GM21423 (cell line): ENCODE data around the gene KCNQ2.

Experiments used
- ATAC-seq: cut with Tn5 transposase; IDR thresholded peaks from one replicate; pipeline ENCODE4 v1.9.1; 2021; ENCODE audit warnings: mild to moderate bottlenecking, moderate library complexity; ENCODE audit not compliant: unreplicated experiment

The KCNQ2 gene

GRCh38 chr20:63456429-63457284 is 15.8 kb downstream of the KCNQ2 start:
- ATAC-seq = no peak

- ATAC-seq = no peak
These were observed 16.9 kb downstream of the KCNQ2 start for GRCh38 chr20:63455568-63455859.

GRCh38 chr20:63454731-63455567 is 17.5 kb downstream of the KCNQ2 start:
- ATAC-seq = no peak

GRCh38 chr20:63452821-63453523 is 19.5 kb downstream of the KCNQ2 start:
- no peak for ATAC-seq

GRCh38 chr20:63452341-63452740 is 20.1 kb downstream of the KCNQ2 start:
- ATAC-seq = no peak

- no peak for ATAC-seq
These were observed 20.6 kb downstream of the KCNQ2 start for GRCh38 chr20:63451821-63452220.

- ATAC-seq = no peak
These were observed 22.4 kb downstream of the KCNQ2 start for GRCh38 chr20:63449796-63450730.

- no peak for ATAC-seq
These were observed 23.4 kb downstream of the KCNQ2 start for GRCh38 chr20:63449025-63449424.

- ATAC-seq = no peak
These were observed 24.4 kb downstream of the KCNQ2 start for GRCh38 chr20:63448031-63448430.

- no peak for ATAC-seq
These were observed 25.1 kb downstream of the KCNQ2 start for GRCh38 chr20:63447320-63447719.

- ATAC-seq = no peak
These were observed 26.0 kb downstream of the KCNQ2 start for GRCh38 chr20:63446216-63447024.

- ATAC-seq = no peak
These were observed 27.2 kb downstream of the KCNQ2 start for GRCh38 chr20:63445075-63445734.

GRCh38 chr20:63444548-63444947 is 27.9 kb downstream of the KCNQ2 start:
- ATAC-seq = no peak

GRCh38 chr20:63443606-63444395 is 28.7 kb downstream of the KCNQ2 start:
- no peak for ATAC-seq

GRCh38 chr20:63442100-63442493 is 30.4 kb downstream of the KCNQ2 start:
- no peak for ATAC-seq

- ATAC-seq = no peak
These were observed 31.0 kb downstream of the KCNQ2 start for GRCh38 chr20:63441136-63442099.

GRCh38 chr20:63440366-63440955 is 32.0 kb downstream of the KCNQ2 start:
- no peak for ATAC-seq
